OCI-LY7 (cell line): ENCODE data around the gene HIF3A.

Experiments used
- CTCF ChIP-seq: fragments of 200-600 bp; sonication (generic); conservative IDR thresholded peaks from 2 replicates; pipeline ENCODE4 v1.5.1; 2014; ENCODE audit warnings: mild to moderate bottlenecking, antibody characterized with exemption, low read length, moderate library complexity, mixed read lengths
- EZH2phosphoT487 ChIP-seq: fragments of 200-600 bp; sonication (generic); IDR thresholded peaks from 2 replicates; pipeline ENCODE4 v1.6.1; 2018; ENCODE audit warnings: low read depth, borderline replicate concordance, mild to moderate bottlenecking, mixed run types, antibody characterized with exemption, low read length, moderate library complexity, mixed read lengths

GRCh38 chr19:46380690-46381089 lies 83.8 kb downstream of the HIF3A start:
- TF ChIP-seq CTCF = no peak
- no peak for TF ChIP-seq EZH2phosphoT487
